ENCODE results near the gene CDCA5.

Gene CDCA5

DNA sequence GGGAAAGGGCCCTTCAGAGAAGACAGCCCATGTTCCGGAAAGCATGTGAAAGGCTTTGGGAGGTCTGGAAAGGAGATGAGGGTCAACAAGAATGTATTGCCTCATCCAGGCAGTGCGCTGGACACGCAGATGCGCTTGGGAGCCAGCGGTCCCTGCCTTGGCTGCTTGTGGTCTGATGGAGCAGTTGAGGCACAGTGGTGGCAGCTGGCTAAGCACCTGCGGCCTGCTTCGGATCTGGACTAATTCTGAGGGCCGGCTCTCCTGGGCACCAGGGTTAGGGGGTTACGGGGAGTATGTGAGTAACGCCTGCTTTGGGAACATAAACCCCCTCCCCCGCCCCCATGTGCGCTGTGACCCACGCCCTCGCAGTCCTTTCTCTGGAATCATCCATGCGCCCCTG, 23.2 kb upstream of the CDCA5 start:
- DNase-seq (ENCODE audit: low spot score), result no peak
- TF ChIP-seq CTCF (IDR thresholded peaks at IDR 0.05; ENCODE audit: extremely low read depth, missing control alignments), result no peak

GRCh38 chr11:65104628-65105027, 20.8 kb upstream of the CDCA5 start:
- no peak for TF ChIP-seq CTCF (IDR thresholded peaks at IDR 0.05; ENCODE audit: extremely low read depth, missing control alignments)
- no peak for DNase-seq (ENCODE audit: low spot score)

GRCh38 chr11:65103476-65103875, 19.6 kb upstream of the CDCA5 start:
- no peak for DNase-seq (ENCODE audit: low spot score)
- no peak for TF ChIP-seq CTCF (IDR thresholded peaks at IDR 0.05; ENCODE audit: extremely low read depth, missing control alignments)

DNA sequence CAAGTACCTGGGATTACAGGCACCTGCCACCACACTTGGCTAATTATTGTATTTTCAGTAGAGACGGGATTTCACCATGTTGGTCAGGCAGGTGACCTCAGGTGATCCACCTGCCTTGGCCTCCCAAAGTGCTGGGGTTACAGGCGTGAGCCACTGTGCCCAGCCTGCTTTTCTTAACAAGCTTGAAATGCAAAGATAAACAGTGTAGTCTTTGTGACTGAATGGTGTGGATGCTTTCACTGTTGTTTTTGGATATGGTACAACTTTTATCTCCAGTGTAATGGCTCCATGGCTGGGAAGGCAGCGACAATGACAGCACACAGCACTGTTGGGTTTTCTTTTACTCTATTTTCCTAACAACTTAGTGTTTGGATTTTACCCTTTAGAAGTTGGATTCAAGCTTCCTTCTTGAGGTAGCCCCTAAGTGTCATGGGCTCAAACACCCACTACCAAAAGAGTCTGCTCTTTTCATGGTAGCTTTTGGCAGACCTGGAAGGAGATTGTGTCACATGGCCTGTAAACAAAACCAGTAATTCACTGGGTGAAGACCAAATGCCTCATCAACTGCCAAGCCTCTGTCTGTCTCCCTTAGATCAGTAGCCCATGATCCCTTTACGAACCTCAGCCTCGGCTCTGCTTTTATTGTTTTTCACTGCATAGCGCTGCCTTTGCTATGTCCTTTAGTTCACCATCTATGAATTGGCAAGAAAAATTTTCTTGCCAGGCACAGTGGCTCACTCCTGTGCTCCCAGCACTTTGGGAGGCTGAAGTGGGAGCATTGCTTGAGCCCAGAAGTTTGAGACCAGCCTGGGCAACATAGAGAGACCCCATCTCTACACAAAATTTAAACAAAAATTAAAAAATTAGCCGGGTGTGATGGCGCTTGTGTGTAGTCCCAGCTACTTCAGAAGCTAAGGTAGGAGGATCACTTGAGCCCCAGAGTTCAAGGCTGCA, 18.6 kb upstream of the CDCA5 start:
- no peak for TF ChIP-seq CTCF (IDR thresholded peaks at IDR 0.05; ENCODE audit: extremely low read depth, missing control alignments)
- DNase-seq (ENCODE audit: low spot score), result no peak

DNA sequence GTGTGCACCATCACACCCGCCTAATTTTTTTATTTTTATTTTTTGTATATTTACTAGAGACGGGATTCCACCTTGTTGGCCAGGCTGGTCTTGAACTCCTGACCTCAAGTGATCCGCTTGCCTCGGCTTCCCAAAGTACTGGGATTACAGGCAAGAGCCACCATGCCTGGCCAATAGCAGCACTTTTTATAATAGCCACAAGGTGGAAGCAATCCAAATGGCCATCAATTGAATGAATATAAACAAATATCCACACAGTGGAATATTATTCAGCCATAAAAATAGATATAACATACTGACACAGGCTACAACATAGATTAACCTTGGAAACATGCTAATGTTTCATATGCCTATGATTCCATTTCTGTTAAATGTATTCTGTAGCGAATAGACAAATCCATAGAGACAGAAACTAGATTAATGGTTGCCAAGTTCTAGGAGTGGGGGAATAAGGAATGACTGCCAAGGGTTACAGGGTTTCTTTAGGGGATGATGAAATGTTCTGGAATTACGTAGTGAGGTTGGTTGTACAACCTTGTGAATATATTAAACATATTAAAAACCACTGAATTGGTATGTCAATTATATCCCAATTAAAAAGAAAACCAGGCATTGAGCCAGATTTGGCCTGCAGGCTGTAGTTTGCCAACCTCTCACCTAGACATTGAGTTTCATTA, 17.0 kb upstream of the CDCA5 start:
- no peak for TF ChIP-seq CTCF (IDR thresholded peaks at IDR 0.05; ENCODE audit: extremely low read depth, missing control alignments)
- no peak for DNase-seq (ENCODE audit: low spot score)

GRCh38 chr11:65096926-65097325, 13.1 kb upstream of the CDCA5 start:
- no peak for TF ChIP-seq CTCF (IDR thresholded peaks at IDR 0.05; ENCODE audit: extremely low read depth, missing control alignments)
- no peak for DNase-seq (ENCODE audit: low spot score)
